Brain microvascular endothelial cell (primary cell): ENCODE results near the gene NAA25.

Experiments
- DNase-seq: peaks from one replicate; pipeline ENCODE4 v3.0.0-alpha.2; 2020
- H3K27ac ChIP-seq: fragments of 250-450 bp; sonication (Bioruptor Pico); 2 replicates; pipeline ENCODE4 v1.5.1; 2020; ENCODE audit warnings: mild to moderate bottlenecking, moderate library complexity
- H3K27me3 ChIP-seq: fragments of 250-450 bp; sonication (Bioruptor Pico); replicated peaks from 2 replicates; pipeline ENCODE4 v1.5.1; 2020; ENCODE audit warnings: mild to moderate bottlenecking
- H3K36me3 ChIP-seq: fragments of 250-450 bp; sonication (Bioruptor Pico); replicated peaks from 2 replicates; pipeline ENCODE4 v1.5.1; 2020; ENCODE audit warnings: mild to moderate bottlenecking
- H3K4me3 ChIP-seq: 2 replicates; pipeline ENCODE4 v1.5.1; 2011; ENCODE audit warnings: low read depth, mild to moderate bottlenecking, control low read depth, low read length, moderate library complexity
- CTCF ChIP-seq: IDR thresholded peaks from 2 replicates; pipeline ENCODE4 v1.5.1; 2011; ENCODE audit warnings: low read depth, mild to moderate bottlenecking, moderate library complexity, low read length, control low read depth, inconsistent platforms; ENCODE audit errors: missing control alignments
- in situ Hi-C: cut with HindIII; loops from 2 replicates; pipeline ENCODE4 v1.10.0; 2017; ENCODE audit warnings: low sequenced_read_pairs, low pct_ligation_motif_present

Gene NAA25

GRCh38 chr12:111991535-111991934 is 117.0 kb downstream of the NAA25 start:
- Histone ChIP-seq H3K27ac (no peak overlapping the region), H3K27me3 (no peaks in the 10 kb centered on the region), H3K36me3 (no peaks in the 10 kb centered on the region), H3K4me3 (no peak overlapping the region)
- in situ Hi-C loops = no loop called here
- no peak for TF ChIP-seq CTCF
- DNase-seq = no peak

DNA sequence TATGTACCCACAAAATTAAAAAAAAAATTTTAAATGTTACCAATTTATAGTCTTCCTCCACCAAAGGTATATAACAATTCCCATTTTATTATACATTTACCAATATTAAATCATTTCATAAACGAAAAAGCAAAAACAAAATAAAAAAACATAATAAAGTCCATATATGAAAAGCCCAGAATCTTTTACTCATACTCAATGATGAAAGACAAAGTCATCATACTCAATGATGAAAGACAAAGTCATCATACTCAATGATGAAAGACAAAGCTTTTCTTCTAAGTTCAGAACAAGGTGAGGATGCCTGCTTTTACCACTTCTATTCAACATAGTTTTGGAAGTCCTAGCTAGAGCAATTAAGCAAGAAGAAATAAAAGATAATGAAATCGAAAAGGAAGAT is 123.8 kb downstream of the NAA25 start:
- H3K27me3 ChIP-seq = no peaks in the 10 kb centered on the region
- no peak for DNase-seq
- no peak overlapping the region for H3K4me3 ChIP-seq
- H3K36me3 ChIP-seq = no peaks in the 10 kb centered on the region
- H3K27ac ChIP-seq = no peak overlapping the region
- no peak for TF ChIP-seq CTCF
- in situ Hi-C loops = no loop called here

GRCh38 chr12:111981987-111982386 is 126.6 kb downstream of the NAA25 start:
- Histone ChIP-seq H3K27me3 (no peaks in the 10 kb centered on the region), H3K36me3 (no peaks in the 10 kb centered on the region), H3K4me3 (no peak overlapping the region), H3K27ac (no peak overlapping the region)
- in situ Hi-C loops = no loop called here
- TF ChIP-seq CTCF = no peak
- no peak for DNase-seq

DNA sequence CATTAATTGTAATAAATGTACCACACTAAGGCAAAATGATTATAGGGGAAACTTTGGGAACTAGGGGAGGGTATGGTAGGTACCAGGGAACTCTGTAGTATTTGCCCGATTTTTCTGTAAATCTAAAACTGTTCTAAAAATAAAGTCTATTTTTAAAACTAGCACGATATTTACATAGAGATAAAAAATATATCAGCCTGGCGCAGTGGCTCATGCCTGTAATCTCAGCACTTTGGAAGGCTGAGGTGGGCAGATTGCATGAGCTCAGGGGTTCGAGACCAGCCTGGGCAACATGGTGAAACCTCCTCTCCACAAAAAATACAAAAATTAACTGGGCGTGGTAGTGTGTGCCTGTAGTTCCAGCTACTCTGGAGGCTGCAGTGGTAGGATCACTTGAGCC is 128.0 kb downstream of the NAA25 start:
- no peak for TF ChIP-seq CTCF
- no peak overlapping the region for H3K27ac ChIP-seq
- in situ Hi-C loops = no loop called here

DNA sequence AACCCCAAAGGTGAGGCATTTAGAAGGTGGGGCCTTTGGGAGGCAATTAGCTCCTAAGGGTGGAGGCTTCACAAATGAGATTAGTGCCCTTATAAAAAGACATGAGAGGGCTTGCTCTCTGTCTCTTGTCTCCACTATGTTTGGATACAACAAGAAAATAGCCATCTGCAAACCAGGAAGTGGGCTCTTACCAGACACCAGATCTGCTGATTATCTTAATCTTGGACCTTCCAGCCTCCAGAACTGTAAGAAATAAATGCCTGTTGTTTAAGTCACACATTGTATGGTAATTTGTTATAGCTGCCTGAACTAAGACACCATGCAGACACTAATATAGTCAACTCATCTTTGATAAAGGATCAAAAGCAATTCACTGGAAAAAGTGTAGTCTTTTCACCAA is 130.0 kb downstream of the NAA25 start:
- TF ChIP-seq CTCF = no peak
- Histone ChIP-seq H3K27me3 (no peaks in the 10 kb centered on the region), H3K4me3 (no peak overlapping the region), H3K27ac (no peak overlapping the region), H3K36me3 (no peaks in the 10 kb centered on the region)
- in situ Hi-C loops = no loop called here
- no peak for DNase-seq

More for the DNA sequence above, 128.0 kb downstream of the NAA25 start:
- H3K27me3 ChIP-seq = no peaks in the 10 kb centered on the region
- H3K4me3 ChIP-seq = no peak overlapping the region
- DNase-seq = no peak
- H3K36me3 ChIP-seq = no peaks in the 10 kb centered on the region

DNA sequence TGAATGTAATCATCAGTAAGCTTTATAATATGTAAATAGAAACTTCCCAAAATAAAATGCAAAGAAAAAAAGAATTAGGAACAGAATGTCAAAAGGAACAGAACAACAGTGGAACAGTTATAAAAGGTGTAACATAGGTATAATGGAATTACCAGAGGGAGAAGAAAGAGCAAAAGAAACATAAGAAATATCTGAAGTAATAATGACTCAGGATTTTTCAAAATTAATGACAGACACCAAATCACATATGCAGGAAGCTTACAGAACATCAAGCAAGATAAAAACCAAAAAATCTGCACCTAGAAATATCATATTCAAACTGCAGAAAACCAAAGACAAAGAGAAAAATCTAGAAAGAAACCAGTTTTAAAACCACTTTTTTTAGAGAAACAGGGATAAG is 131.7 kb downstream of the NAA25 start:
- in situ Hi-C loops = no loop called here
- no peak for DNase-seq
- Histone ChIP-seq H3K27ac (no peak overlapping the region), H3K36me3 (no peaks in the 10 kb centered on the region), H3K4me3 (no peak overlapping the region), H3K27me3 (no peaks in the 10 kb centered on the region)
- no peak for TF ChIP-seq CTCF
